GM23338 (cell line): ENCODE measurements around the gene GAD1. TPM values are rescaled to one million over a fixed set of nuclear protein-coding genes. Genes with fewer than 3 reads are reported as not detected.

Experiments
- ATAC-seq: fragments of 200-7000 bp; cut with Tn5 transposase; 3 replicates; pipeline ENCODE4 v1.9.1; 2020
- DNase-seq: peaks from one replicate; pipeline ENCODE4 v3.0.0-alpha.2; 2015; ENCODE audit warnings: low spot score
- H2AFZ ChIP-seq: fragments of 200-600 bp; sonication (generic); 2 replicates; pipeline ENCODE4 v1.8.0; 2016; ENCODE audit warnings: antibody characterized with exemption, mild to moderate bottlenecking, moderate library complexity
- H3F3A ChIP-seq: fragments of 200-600 bp; sonication (generic); replicated peaks from 2 replicates; pipeline ENCODE4 v1.8.0; 2017; ENCODE audit warnings: antibody characterized with exemption, mixed run types, low read depth
- H3K27ac ChIP-seq: fragments of 200-600 bp; sonication (generic); 2 replicates; pipeline ENCODE4 v1.6.1; 2016; ENCODE audit warnings: low read depth
- H3K27me3 ChIP-seq: fragments of 200-600 bp; sonication (generic); 2 replicates; pipeline ENCODE4 v1.8.0; 2016; ENCODE audit warnings: mild to moderate bottlenecking, mixed run types, moderate library complexity; ENCODE audit not compliant: insufficient read depth
- H3K36me3 ChIP-seq: fragments of 200-600 bp; sonication (generic); 2 replicates; pipeline ENCODE4 v1.8.0; 2016; ENCODE audit warnings: mild to moderate bottlenecking; ENCODE audit not compliant: insufficient read depth
- H3K4me1 ChIP-seq: fragments of 200-600 bp; sonication (generic); 2 replicates; pipeline ENCODE4 v1.8.0; 2016; ENCODE audit warnings: mild to moderate bottlenecking, moderate library complexity; ENCODE audit not compliant: insufficient read depth
- H3K4me2 ChIP-seq: fragments of 200-600 bp; sonication (generic); 2 replicates; pipeline ENCODE4 v1.7.1; 2017; ENCODE audit warnings: mixed run types
- H3K4me3 ChIP-seq: fragments of 200-600 bp; sonication (generic); 2 replicates; pipeline ENCODE4 v1.6.1; 2016; ENCODE audit warnings: mixed run types
- H3K79me2 ChIP-seq: fragments of 200-600 bp; sonication (generic); replicated peaks from 2 replicates; pipeline ENCODE4 v1.8.0; 2017; ENCODE audit warnings: mild to moderate bottlenecking; ENCODE audit not compliant: insufficient read depth
- H3K9me2 ChIP-seq: fragments of 200-600 bp; sonication (generic); 2 replicates; pipeline ENCODE4 v1.8.0; 2017; ENCODE audit not compliant: insufficient read depth
- H4K20me1 ChIP-seq: fragments of 200-600 bp; sonication (generic); replicated peaks from 2 replicates; pipeline ENCODE4 v1.8.0; 2017; ENCODE audit warnings: mild to moderate bottlenecking; ENCODE audit not compliant: insufficient read depth
- H3K27ac Mint-ChIP-seq: 2 replicates; pipeline ENCODE4 v1.8.0; 2020; ENCODE audit warnings: inconsistent platforms, mild to moderate bottlenecking, moderate library complexity, mixed read lengths
- H3K27me3 Mint-ChIP-seq: 3 replicates; pipeline ENCODE4 v1.8.0; 2022; ENCODE audit warnings: low read depth, mild to moderate bottlenecking, moderate library complexity, mixed read lengths, inconsistent platforms; ENCODE audit not compliant: insufficient read depth, poor library complexity
- H3K36me3 Mint-ChIP-seq: 3 replicates; pipeline ENCODE4 v1.8.0; 2021; ENCODE audit warnings: low read depth, mild to moderate bottlenecking, inconsistent platforms, moderate library complexity, mixed read lengths
- H3K4me1 Mint-ChIP-seq: 3 replicates; pipeline ENCODE4 v1.8.0; 2020; ENCODE audit warnings: mild to moderate bottlenecking, inconsistent platforms, mixed read lengths
- H3K4me3 Mint-ChIP-seq: 3 replicates; pipeline ENCODE4 v1.8.0; 2021; ENCODE audit warnings: moderate library complexity, mild to moderate bottlenecking, inconsistent platforms, mixed read lengths
- H3K9me3 Mint-ChIP-seq: 3 replicates; pipeline ENCODE4 v1.8.0; 2020; ENCODE audit warnings: moderate library complexity, mild to moderate bottlenecking, inconsistent platforms, mixed read lengths
- EZH2 ChIP-seq: fragments of 200-600 bp; sonication (generic); IDR thresholded peaks from one replicate; pipeline ENCODE4 v1.8.0; 2017; ENCODE audit warnings: antibody characterized with exemption, mild to moderate bottlenecking, low read depth; ENCODE audit not compliant: unreplicated experiment
- NANOG ChIP-seq: IDR thresholded peaks from 2 replicates; pipeline ENCODE4 v1.6.1; 2016; ENCODE audit warnings: antibody characterized with exemption, borderline replicate concordance
- POLR2AphosphoS5 ChIP-seq: IDR thresholded peaks from 2 replicates; pipeline ENCODE4 v1.6.1; 2016; ENCODE audit warnings: antibody characterized with exemption, low read depth
- REST ChIP-seq: IDR thresholded peaks from one replicate; pipeline ENCODE4 v1.6.1; 2018; ENCODE audit warnings: antibody characterized with exemption; ENCODE audit not compliant: unreplicated experiment
- STAT1 ChIP-seq: IDR thresholded peaks from one replicate; pipeline ENCODE4 v1.6.1; 2016; ENCODE audit warnings: antibody characterized with exemption; ENCODE audit not compliant: unreplicated experiment
- ZNF114 ChIP-seq: fragments of 250-450 bp; sonication (Bioruptor Pico); IDR thresholded peaks from 2 replicates; pipeline ENCODE4 v1.5.0; 2020; ENCODE audit warnings: mild to moderate bottlenecking, moderate library complexity
- ZNF462 ChIP-seq: fragments of 250-450 bp; sonication (Bioruptor Pico); IDR thresholded peaks from 2 replicates; pipeline ENCODE4 v1.5.0; 2020; ENCODE audit warnings: mild to moderate bottlenecking, moderate library complexity
- polyA plus RNA-seq: library from polyadenylated mRNA; unstranded; fragments of >200 nt; fragmentation: Nextera tagmentation; extraction: Ambion mirVana; gene quantifications from 2 replicates; pipeline ENCODE4 v1.2.1, GENCODE V29; 2016
- total RNA-seq: library from RNA; depleted of rRNA; stranded (reverse); fragments of >200 nt; shearing (Covaris generic); gene quantifications from 2 replicates; pipeline ENCODE4 v1.2.3, GENCODE V29; 2014

Gene GAD1
- total and polyA plus RNA-seq, 2 experiments from 2014 or later = 0.17 to 0.34 TPM

GRCh38 chr2:170818752-170819470 is 2.2 kb downstream of the GAD1 start:
- peak; percentile 35 for DNase-seq
- H3K27me3 ChIP-seq = peaks cover 100% of the 10 kb centered on the region
- TF ChIP-seq ZNF462 (CRISPR knock-in tag) (no peak), ZNF114 (CRISPR knock-in tag) (no peak), STAT1 (no peak), NANOG (no peak), EZH2 (peak; percentile 54), POLR2AphosphoS5 (no peak), REST (no peak)
- no peaks in the 10 kb centered on the region for H3K9me2 ChIP-seq
- H3K27ac ChIP-seq = no peak overlapping the region
- H4K20me1 ChIP-seq = peaks cover 10% of the 10 kb centered on the region; the same call in 1 of the 2 replicates
- Mint-ChIP-seq H3K4me3 (peak overlapping the region; percentile 77), H3K27ac (no peak overlapping the region), H3K4me1 (peaks cover 60% of the 10 kb centered on the region), H3K9me3 (peaks cover 3% of the 10 kb centered on the region; the same call in 2 of the 3 replicates), H3K27me3 (peaks cover 99% of the 10 kb centered on the region), H3K36me3 (no peaks in the 10 kb centered on the region; the same call in 2 of the 3 replicates)
- ATAC-seq = no peak
- peak overlapping the region; percentile 63 for H3K4me3 ChIP-seq
- H3K36me3 ChIP-seq = no peaks in the 10 kb centered on the region
- H3K79me2 ChIP-seq = no peaks in the 10 kb centered on the region
- H3F3A ChIP-seq = peaks cover 21% of the 10 kb centered on the region
- H3K4me1 ChIP-seq = peaks cover 62% of the 10 kb centered on the region
- peak overlapping the region; percentile 97 for H3K4me2 ChIP-seq
- peak overlapping the region; percentile 96 for H2AFZ ChIP-seq
